ENCODE results near the gene OR6C6. TPM values are rescaled to one million over a fixed set of nuclear protein-coding genes. Genes with fewer than 3 reads are reported as not detected.

OR6C6 gene
- not detected in 5 replicates for total RNA-seq (2022; extraction: Qiagen RNA extraction)

DNA sequence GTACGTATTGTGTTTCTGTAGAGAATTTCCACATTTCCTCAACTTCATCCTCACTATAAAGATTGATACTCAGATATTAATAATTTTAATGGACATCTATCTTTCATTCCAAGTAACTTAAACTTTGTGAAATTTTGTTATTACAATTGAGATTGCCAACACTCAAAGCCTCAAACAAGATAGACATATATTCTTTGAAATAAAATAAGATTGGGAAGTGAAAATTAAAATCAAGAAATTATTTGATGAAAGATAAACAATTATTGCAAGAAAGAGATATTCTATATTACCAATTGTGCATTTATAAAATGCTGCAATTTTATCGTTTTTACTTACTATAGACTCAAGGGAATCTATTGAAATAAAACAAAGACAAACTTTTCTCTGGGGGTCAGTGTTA is at the start of gene OR6C6:
Gene OR6C6, minus strand, starts transcription at position 101 of the 400 bp plus-strand sequence. CDS start 1,337 bp downstream, outside the sequence.

DNA sequence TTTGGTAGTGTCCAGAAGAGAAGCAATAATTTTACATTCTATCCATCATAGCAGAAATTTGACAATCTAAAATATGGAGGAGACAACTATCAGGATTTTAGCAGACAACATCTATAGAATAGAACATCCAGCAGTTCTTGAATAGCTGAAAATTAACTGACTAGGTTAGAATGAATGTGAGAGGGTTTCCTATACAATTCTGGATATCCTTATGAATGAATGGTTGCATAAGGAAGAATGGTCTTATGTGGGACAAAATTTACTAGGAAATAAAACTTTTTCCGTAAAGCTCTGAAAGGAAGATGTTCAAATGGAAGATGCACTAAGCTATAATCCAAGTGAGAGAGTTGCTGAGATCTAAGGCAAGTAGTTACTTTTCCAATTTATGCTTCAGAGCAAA is 34.1 kb upstream of the OR6C6 start, which contains the start of gene OR6C3:
Gene OR6C3, plus strand, starts transcription at position 301 of the 400 bp plus-strand sequence. CDS start 955 bp downstream, outside the sequence.

DNA sequence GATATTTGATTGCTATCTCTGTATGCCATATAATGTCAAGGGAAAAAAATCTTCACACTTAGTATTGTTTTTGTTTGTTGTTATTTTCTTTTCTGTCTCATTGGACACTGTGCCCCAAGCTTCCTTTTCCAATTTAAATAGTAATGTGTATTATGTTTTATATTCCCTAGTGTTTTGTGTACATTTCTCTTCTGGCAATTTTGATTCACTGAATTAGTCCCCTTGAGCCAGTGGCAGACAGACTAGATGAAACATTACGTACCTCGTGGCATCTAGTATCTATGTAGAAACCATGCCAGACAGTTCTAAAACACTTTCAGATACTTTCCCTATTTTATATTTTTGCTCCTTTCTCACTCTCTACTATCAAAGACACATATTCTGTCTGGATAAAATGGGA is 17.7 kb upstream of the OR6C6 start, which contains the start of gene OR6C1:
Gene OR6C1, plus strand, starts transcription at position 301 of the 400 bp plus-strand sequence. CDS start 6,257 bp downstream, outside the sequence.

DNA sequence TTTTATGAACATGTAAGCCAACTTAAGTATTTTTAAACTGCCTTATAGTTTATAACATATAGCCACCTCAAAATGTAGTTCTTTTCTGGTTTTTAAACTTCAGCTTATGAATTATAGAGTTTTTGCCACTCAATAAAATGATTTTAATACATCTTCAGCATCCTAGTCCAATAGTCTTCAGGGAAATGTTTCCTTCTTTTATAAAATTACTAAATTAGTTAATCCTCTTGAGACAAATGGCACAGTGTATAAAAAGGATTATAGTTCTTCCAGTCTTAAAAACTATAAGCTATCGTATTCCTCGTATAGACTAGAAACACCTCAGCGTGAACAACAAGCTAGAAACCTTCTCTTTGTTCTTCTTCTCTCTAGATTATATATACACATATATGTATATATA is 52.1 kb downstream of the OR6C6 start, which contains the start of gene OR6C74:
Gene OR6C74, plus strand, starts transcription at position 301 of the 400 bp plus-strand sequence. CDS start 2,679 bp downstream, outside the sequence.

Other genes with a start within 250 kb of the OR6C6 start
- not detected in 5 replicates for gene OR9K2, start 170.2 kb downstream of the OR6C6 start, total RNA-seq (2022; extraction: Qiagen RNA extraction)
- gene OR10A7, start 75.5 kb downstream of the OR6C6 start, total RNA-seq (2022; extraction: Qiagen RNA extraction) = not detected in 5 replicates
- not detected in 5 replicates for gene OR6C74, start 52.0 kb downstream of the OR6C6 start, total RNA-seq (2022; extraction: Qiagen RNA extraction)
- not detected in 5 replicates for gene OR6C1, start 17.8 kb upstream of the OR6C6 start, total RNA-seq (2022; extraction: Qiagen RNA extraction)
- not detected in 5 replicates for gene OR6C3, start 34.2 kb upstream of the OR6C6 start, total RNA-seq (2022; extraction: Qiagen RNA extraction)
- not detected in 5 replicates for gene OR6C75, start 66.4 kb upstream of the OR6C6 start, total RNA-seq (2022; extraction: Qiagen RNA extraction)
- not detected in 5 replicates for gene OR6C65, start 104.0 kb upstream of the OR6C6 start, total RNA-seq (2022; extraction: Qiagen RNA extraction)
- not detected in 5 replicates for gene OR6C76, start 129.7 kb upstream of the OR6C6 start, total RNA-seq (2022; extraction: Qiagen RNA extraction)
- not detected in 5 replicates for gene OR6C2, start 147.5 kb upstream of the OR6C6 start, total RNA-seq (2022; extraction: Qiagen RNA extraction)
- gene OR6C70, start 173.6 kb upstream of the OR6C6 start, total RNA-seq (2022; extraction: Qiagen RNA extraction) = not detected in 5 replicates
- not detected in 5 replicates for gene OR6C68, start 195.8 kb upstream of the OR6C6 start, total RNA-seq (2022; extraction: Qiagen RNA extraction)

Measured in A549 treated with dexamethasone at 1 μM for 4 hours (cell line).